ENCODE measurements around the gene PRR33. TPM values are rescaled to one million over a fixed set of nuclear protein-coding genes. Genes with fewer than 3 reads are reported as not detected.

Gene PRR33
- polyA plus RNA-seq, 2 of the 4 experiments (the other 2 are of a cell fraction), result not detected

- WGBS (ENCODE audit: missing lambda C conversion rate), result 65% methylated on average over 11 of the region's 11 CpGs
- no peak overlapping the region for H3K27ac ChIP-seq
- no peak overlapping the region for H3K4me3 ChIP-seq
- no peaks in the 10 kb centered on the region for H3K4me1 ChIP-seq
- CTCF ChIA-PET, result interaction anchor here (0.9 to 2.7 kb wide), 3 partner anchors 50 to 224 kb away, joined by 3 to 8 read pairs (median 3); no protein-coding TSS in a partner anchor
- TF ChIP-seq SMC3 (IDR thresholded peaks at IDR 0.05) (no peak), FOXS1 (CRISPR knock-in tag; IDR thresholded peaks at IDR 0.05) (no peak), FOSL2 (IDR thresholded peaks at IDR 0.05) (no peak), FOSL2 (CRISPR knock-in tag; IDR thresholded peaks at IDR 0.05) (no peak), KDM1A (IDR thresholded peaks at IDR 0.05; ENCODE audit: low read depth) (no peak), ZFP36 (IDR thresholded peaks at IDR 0.05; ENCODE audit: borderline replicate concordance, partially characterized antibody) (no peak), MYC (IDR thresholded peaks at IDR 0.05; ENCODE audit: borderline replicate concordance, low read length) (no peak), RCOR1 (IDR thresholded peaks at IDR 0.05; ENCODE audit: low read depth, low read length) (no peak), ESRRA (IDR thresholded peaks at IDR 0.05; ENCODE audit: borderline replicate concordance, low read length) (no peak), RAD21 (conservative IDR thresholded peaks at IDR 0.05 in 1 of 2, IDR thresholded peaks at IDR 0.05 in 1 of 2) (no peak), HOXA7 (CRISPR knock-in tag; IDR thresholded peaks at IDR 0.05) (no peak), KDM5A (IDR thresholded peaks at IDR 0.05) (no peak), ZNF302 (CRISPR knock-in tag; IDR thresholded peaks at IDR 0.05) (no peak), GATA3 (IDR thresholded peaks at IDR 0.05; ENCODE audit: borderline replicate concordance) (no peak), RNF2 (IDR thresholded peaks at IDR 0.05; ENCODE audit: borderline replicate concordance, low read depth) (no peak), RFX5 (IDR thresholded peaks at IDR 0.05) (no peak), HOXB13 (CRISPR knock-in tag; IDR thresholded peaks at IDR 0.05; ENCODE audit: low read depth) (no peak)
- TF ChIP-seq, protein P1, sequence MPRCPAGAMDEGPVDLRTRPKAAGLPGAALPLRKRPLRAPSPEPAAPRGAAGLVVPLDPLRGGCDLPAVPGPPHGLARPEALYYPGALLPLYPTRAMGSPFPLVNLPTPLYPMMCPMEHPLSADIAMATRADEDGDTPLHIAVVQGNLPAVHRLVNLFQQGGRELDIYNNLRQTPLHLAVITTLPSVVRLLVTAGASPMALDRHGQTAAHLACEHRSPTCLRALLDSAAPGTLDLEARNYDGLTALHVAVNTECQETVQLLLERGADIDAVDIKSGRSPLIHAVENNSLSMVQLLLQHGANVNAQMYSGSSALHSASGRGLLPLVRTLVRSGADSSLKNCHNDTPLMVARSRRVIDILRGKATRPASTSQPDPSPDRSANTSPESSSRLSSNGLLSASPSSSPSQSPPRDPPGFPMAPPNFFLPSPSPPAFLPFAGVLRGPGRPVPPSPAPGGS (IDR thresholded peaks at IDR 0.05), result no peak
- ATAC-seq (no peak), FAIRE-seq (no peak), DNase-seq (ENCODE audit: low read depth in 1 of 2, low spot score in 1 of 2) (no peak)
- no peaks in the 10 kb centered on the region for H3K9me3 ChIP-seq
- POLR2A ChIA-PET, result no interaction called here
- H3K4me2 ChIP-seq, result no peak overlapping the region
These were observed 40.4 kb upstream of the PRR33 start for GRCh38 chr11:1932105-1932480.

DNA sequence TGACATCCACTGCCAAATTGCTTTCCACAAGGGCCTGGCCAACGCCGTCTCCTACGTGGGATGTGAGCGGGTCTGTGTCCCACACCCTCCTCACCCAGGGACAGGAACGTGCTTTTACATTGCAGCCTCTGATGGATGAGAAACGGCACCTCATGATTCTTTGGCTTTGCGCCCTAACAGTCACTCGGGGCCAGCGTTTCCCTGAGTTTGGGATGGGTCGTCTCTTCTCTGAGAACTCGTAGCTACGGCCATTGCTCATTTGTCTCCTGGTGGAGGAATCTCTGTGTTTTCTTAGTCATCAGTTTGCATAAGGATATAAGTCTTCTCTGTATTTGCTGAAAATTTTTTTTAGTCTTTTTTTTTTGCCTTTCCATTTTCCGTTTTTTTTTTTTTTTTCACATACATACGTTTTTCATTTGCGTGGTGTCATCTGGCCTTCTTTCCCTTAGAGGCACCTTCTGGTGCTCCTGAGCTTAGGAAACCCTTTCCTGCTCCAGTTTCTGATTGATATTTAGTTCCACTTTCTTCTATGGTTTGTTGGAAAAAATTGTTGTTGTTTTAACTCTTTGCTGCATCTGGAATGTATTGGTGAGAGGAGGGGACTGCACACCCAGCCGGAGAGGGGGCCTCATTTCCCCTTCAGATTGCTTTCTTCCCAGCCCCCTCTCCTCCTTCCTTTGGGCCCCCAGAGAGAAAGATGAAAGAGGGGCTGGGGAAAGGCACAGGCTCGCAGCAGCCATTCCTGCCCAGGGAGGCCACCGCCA is 39.8 kb upstream of the PRR33 start:
- TF ChIP-seq FOXS1 (CRISPR knock-in tag; IDR thresholded peaks at IDR 0.05) (no peak), SREBF2 (IDR thresholded peaks at IDR 0.05) (no peak), BHLHE40 (IDR thresholded peaks at IDR 0.05; ENCODE audit: low read depth, low read length) (no peak), TP53 (CRISPR knock-in tag; IDR thresholded peaks at IDR 0.05) (no peak), NR3C1 (IDR thresholded peaks at IDR 0.05) (no peak), FOSL2 (IDR thresholded peaks at IDR 0.05) (no peak), FOSL2 (CRISPR knock-in tag; IDR thresholded peaks at IDR 0.05) (no peak), FOSB (CRISPR knock-in tag; IDR thresholded peaks at IDR 0.05) (no peak), CBX8 (IDR thresholded peaks at IDR 0.05) (no peak), JUN (IDR thresholded peaks at IDR 0.05) (no peak), HMGXB4 (CRISPR knock-in tag; IDR thresholded peaks at IDR 0.05; ENCODE audit: borderline replicate concordance) (no peak), EHMT2 (IDR thresholded peaks at IDR 0.05; ENCODE audit: low read depth) (no peak), TFCP2L1 (CRISPR knock-in tag; IDR thresholded peaks at IDR 0.05) (no peak), EHF (CRISPR knock-in tag; IDR thresholded peaks at IDR 0.05) (no peak), HOXB13 (CRISPR knock-in tag; IDR thresholded peaks at IDR 0.05; ENCODE audit: low read depth) (no peak), NPAS2 (CRISPR knock-in tag; IDR thresholded peaks at IDR 0.05; ENCODE audit: borderline replicate concordance) (no peak)
- TF ChIP-seq, protein P2, sequence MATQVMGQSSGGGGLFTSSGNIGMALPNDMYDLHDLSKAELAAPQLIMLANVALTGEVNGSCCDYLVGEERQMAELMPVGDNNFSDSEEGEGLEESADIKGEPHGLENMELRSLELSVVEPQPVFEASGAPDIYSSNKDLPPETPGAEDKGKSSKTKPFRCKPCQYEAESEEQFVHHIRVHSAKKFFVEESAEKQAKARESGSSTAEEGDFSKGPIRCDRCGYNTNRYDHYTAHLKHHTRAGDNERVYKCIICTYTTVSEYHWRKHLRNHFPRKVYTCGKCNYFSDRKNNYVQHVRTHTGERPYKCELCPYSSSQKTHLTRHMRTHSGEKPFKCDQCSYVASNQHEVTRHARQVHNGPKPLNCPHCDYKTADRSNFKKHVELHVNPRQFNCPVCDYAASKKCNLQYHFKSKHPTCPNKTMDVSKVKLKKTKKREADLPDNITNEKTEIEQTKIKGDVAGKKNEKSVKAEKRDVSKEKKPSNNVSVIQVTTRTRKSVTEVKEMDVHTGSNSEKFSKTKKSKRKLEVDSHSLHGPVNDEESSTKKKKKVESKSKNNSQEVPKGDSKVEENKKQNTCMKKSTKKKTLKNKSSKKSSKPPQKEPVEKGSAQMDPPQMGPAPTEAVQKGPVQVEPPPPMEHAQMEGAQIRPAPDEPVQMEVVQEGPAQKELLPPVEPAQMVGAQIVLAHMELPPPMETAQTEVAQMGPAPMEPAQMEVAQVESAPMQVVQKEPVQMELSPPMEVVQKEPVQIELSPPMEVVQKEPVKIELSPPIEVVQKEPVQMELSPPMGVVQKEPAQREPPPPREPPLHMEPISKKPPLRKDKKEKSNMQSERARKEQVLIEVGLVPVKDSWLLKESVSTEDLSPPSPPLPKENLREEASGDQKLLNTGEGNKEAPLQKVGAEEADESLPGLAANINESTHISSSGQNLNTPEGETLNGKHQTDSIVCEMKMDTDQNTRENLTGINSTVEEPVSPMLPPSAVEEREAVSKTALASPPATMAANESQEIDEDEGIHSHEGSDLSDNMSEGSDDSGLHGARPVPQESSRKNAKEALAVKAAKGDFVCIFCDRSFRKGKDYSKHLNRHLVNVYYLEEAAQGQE (IDR thresholded peaks at IDR 0.05), result no peak
- TF ChIP-seq, protein P3, sequence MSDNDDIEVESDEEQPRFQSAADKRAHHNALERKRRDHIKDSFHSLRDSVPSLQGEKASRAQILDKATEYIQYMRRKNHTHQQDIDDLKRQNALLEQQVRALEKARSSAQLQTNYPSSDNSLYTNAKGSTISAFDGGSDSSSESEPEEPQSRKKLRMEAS (IDR thresholded peaks at IDR 0.05), result no peak
- Histone ChIP-seq H3K4me1 (no peaks in the 10 kb centered on the region), H3K4me3 (no peak overlapping the region), H3K27ac (no peak overlapping the region), H3K9me3 (no peaks in the 10 kb centered on the region), H3K4me2 (peak overlapping the region; percentile 1; the same call in 1 of the 3 replicates)
- POLR2A ChIA-PET, result no interaction called here
- no peak for DNase-seq (ENCODE audit: low read depth in 1 of 2, low spot score in 1 of 2)
- CTCF ChIA-PET, result interaction anchor here (0.6 to 2.7 kb wide), 4 partner anchors 48 to 225 kb away, joined by 3 to 8 read pairs (median 3); no protein-coding TSS in a partner anchor
- no peak for ATAC-seq
- FAIRE-seq, result no peak
- WGBS (ENCODE audit: missing lambda C conversion rate), result 50% methylated on average over 18 of the region's 18 CpGs

All from A549 (cell line).